HG03159 (cell line): ENCODE results near the gene COL4A4.

Experiments
- ATAC-seq: cut with Tn5 transposase; IDR thresholded peaks from one replicate; pipeline ENCODE4 v1.9.1; 2021; ENCODE audit warnings: mild to moderate bottlenecking, moderate library complexity; ENCODE audit not compliant: unreplicated experiment

COL4A4 gene

DNA sequence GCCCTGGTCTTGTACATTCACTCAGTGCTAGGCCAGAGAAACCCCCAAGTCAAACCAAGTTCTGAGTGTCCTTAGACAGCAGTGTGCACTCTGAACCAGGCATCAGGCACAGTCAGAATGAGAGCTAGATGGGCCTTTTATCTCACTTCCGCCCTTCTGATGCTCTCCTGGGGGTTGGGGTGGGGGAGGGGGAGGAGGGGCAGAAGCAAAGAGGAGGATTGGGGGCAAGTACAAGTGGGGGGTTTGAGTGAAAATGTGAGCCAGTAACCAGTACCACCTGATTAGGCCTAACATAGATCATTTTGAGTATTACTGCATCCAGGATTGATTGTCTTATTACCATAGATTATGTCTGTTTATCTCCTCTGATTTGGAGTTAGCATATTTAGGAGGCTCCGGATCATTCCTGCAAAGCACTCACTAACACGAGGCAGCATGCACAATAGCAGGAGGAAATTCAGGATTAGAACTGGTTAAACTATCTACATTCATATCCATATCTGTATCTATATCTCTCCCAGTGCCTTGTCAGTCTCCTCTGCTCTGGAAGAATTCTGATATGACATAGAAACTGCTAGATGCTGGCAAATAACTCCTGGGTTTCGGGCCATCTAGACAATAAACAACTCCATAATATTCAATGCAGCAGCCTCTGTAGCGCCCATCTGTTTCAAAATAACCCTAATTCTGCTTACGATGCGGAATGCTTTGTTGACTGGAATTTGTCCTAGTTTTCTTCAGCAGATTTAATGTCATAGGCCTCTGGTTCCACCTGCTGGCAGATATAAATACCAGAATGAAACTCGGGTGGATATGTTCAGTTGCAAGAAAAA is 179.0 kb downstream of the COL4A4 start:
- ATAC-seq, result peak; percentile 98

DNA sequence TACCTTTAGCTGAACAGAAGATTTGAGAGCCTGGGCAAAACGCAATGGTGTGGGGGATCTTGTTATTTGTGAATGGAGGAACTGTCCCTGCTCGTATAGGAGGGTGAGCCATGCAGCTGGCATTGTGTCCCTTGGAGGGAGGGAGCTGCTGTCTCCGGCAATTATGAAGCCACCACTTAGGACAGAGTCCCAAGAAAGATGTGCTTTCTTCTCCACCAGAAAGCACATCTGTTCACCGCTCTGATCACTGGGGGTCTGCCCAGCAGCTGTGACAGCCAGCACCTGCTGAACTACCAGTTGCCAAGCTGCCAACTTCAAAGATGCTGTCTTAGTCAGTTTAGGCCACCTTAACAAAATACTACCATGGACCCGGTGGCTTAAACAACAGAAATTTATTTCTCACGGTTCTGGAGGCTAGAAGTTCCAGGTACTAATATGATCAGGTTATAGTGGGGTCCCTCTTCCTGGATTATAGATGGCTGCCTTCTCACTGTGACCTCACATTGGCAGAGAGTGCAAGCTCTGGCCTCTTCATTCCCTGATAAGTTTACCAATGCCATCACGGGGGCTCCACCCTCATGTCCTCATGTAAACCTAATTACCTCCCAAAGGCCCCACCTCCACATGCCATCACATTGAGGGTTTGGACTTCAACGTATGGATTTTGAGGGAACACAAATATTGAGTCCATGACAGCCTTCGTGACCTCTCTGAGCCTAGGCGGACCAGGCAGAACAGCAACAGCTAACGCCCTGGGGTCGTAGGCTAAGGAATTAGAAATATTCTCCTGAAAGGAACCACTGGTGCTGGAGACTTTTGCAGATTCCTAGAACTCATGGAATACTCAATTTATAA is 179.9 kb downstream of the COL4A4 start:
- ATAC-seq, result peak; percentile 14

- ATAC-seq, result no peak
Observed at GRCh38 chr2:226981791-226982326, 182.1 kb downstream of the COL4A4 start.

- ATAC-seq, result no peak
Observed at GRCh38 chr2:226979004-226979403, 185.0 kb downstream of the COL4A4 start.

- no peak for ATAC-seq
Observed at GRCh38 chr2:226978300-226978699, 185.7 kb downstream of the COL4A4 start.

DNA sequence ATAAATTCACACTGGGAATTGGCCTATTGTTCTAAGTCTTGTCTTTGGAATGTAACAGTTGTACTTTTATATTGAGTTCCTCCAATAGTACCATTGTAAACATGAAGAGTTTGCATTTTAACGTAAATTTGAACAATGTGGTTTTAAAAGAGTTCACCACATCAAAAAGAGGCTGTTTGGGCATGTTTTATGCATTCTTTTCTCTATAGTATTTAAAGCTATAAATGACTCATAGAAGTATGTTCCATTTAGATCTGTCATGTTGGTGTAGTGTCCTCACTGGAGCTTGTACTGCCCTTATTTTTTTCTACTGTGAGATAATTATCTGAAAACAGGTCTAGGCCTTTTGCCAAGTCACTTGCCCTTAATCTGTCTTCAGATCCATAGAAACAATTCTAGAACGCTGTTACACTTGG is 186.2 kb downstream of the COL4A4 start:
- ATAC-seq, result no peak

DNA sequence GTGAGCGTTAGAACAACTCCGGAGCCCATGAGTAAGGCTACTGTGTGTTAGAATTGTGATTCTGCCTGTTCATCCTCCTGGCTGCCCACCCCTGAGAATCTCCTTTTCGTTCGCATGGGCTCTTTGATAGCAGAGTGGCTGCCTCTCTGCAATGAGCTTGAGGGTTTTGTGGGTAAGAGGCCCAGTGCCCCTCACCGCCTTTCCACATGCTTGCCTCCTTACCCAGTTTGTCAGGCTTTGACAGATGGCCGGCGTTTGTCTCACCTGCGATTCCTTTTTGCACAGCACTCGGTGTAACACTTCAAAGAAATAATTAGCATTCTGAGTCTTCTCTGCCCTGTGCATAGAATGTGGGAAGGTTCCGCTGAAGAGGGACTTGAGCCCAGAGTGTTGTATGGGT is 190.2 kb downstream of the COL4A4 start:
- no peak for ATAC-seq

GRCh38 chr2:226971770-226972169 is 192.2 kb downstream of the COL4A4 start:
- ATAC-seq, result peak; percentile 49

DNA sequence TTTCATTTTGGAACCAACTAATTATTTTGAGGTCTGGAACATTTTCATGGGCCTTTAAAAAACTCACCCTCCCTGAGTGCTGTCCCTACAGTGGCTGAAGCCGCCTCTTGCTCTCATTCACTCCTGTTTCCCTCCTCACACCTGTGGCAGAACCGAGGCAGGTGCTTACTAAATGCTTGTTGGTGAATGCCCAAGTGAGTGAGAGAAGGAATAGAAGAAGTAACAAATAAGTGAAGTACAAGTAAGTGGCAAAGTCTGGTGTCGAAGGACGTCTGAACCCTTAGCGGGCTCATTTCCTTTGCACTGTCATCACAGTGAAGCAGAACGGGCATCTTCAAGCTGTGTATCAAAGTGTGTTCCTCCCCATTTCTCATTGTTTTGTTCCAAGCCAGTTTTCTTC is 192.9 kb downstream of the COL4A4 start:
- peak; percentile 43 for ATAC-seq

- ATAC-seq, result peak; percentile 67
Observed at GRCh38 chr2:226970362-226970761, 193.6 kb downstream of the COL4A4 start.

DNA sequence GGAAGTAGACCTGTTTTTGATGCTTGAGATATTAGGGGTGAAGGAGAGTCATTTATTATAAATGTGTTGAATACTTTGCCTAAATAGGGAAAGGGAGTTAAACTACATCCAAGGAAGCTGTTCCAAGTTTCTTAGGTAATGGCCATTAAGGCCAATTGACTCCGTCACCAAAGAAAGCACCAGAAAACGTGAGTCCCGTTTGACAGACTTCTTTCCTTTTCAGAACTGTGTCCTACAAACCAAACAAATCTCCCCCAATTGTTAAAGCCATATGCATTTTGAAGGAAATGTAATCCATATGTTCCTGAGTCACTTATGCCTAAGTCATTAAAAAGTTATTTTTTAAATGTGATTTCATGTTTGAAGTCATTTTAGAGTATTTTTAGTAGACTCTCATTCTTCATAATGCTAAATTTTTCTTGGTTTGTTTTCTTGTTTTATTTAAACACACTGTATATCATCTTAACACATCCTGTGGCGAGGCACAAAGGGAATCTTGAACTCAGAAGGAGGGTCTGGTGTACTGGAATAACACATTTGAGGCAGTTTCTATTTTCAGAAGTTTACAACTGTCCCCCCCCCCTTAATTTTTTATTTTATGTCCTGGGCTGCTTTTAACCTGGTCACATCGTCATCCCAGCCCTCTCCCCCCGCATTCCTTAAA is 194.5 kb downstream of the COL4A4 start:
- no peak for ATAC-seq

DNA sequence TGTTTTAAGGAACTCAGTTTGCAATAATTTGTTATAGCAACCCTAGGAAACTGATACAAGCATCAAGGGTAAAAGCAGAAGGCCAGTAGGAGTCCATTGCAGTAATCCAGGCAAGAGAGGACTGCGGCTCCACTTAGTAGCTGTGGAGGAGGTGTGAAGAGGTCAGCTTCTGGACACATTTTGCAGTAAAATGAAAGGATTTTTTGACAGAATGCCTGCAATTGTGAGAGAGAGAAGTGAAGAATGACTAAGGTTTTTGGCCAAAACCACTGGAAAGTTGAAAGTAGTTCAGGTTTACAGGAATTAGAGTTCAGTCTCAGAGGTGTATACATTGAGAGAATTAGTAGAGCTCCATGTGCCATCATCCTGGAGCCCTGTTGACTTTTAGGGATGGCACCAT is 198.6 kb downstream of the COL4A4 start:
- no peak for ATAC-seq

DNA sequence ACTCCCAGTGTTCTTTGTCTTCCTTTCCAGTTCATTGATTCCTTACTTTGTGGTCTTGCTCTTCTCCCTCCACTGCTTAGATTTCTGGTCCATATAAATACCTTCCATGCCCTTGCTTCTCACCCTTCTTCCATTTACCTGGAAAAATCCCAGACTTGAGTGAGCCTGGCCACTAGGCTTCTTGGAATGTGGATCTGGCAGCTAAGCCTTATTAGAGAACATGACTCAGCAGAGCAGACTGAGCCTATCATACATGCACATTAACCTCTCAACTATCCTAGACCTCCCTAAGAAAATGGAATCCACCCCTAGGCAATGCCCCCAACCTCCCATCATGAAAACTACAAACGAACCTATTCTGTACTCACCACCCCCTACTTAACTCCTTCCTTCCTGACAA is 200.5 kb downstream of the COL4A4 start:
- no peak for ATAC-seq

DNA sequence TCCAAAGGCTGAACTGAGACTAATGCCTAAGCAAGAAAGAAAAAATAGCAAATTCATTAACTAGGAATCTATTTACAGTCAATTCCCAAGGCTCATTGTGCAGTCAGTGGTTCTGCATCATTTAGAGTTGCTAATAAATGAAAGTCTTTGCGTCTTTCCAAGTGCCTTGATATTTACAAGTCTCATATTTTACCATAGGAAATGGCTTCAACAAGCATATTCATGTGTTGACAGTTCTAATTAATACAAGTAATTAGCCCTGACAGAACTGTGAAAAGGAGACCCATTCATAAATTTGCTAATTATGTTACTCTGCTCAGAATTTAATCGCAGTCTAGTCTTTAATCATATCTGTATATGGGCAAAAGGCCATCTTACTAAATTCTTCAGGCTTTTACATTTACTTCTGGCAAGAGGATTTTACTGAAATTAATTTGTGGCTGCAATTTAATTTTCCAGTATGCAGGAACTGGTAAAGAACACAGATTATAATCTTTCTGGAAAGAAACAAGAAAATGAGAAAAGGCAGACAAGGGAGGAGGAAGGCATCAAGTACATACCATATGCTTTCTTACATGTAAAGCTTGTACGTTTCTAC is 201.7 kb downstream of the COL4A4 start:
- no peak for ATAC-seq

GRCh38 chr2:226959418-226959817 is 204.6 kb downstream of the COL4A4 start:
- no peak for ATAC-seq

DNA sequence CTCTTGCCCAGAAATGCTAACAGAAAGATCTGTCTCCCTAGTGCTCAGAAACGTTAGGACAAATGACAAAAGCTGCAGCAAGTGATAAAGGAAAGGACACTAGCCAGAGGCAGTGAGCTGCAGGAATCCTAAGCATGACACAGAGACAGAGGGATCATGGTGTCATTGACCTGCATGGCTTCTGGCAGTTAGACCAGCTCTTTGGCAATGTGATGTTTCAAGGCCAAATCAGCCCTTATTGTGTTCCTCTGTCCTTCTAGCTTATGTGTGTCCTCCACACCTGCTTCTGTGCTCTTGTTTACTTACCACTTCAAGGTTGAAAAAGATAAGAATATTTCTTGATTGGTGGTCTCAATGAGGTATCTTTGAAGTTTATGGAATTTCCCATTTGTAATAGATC is 207.3 kb downstream of the COL4A4 start:
- ATAC-seq, result no peak

GRCh38 chr2:226953826-226954225 is 210.2 kb downstream of the COL4A4 start:
- no peak for ATAC-seq

DNA sequence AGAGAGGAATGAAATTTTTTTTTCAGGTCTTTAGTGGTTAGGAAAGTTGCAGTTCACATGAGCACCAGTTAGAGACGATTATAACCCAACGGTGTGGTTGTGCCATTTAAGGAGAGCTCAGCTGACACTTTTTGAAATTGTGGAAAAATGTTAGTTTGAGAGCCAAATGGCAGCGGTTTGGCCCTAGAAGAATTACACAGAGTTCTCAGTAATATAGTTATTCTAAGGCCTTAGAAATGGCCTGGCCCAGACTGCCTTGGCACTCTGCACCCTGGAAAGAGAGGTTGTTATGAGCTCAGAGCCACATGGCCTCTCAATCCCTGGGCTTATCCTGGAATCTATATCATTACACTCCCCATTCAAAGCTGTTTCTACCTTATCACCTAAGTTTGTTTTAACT is 210.8 kb downstream of the COL4A4 start:
- ATAC-seq, result no peak
